ENCODE measurements around the gene SUCO.
"Not testable (repeated sequence)": the region's sequence is repeated elsewhere in the genome, so short reads cannot be mapped to it uniquely, and the experiment has no call there.

SUCO gene

GRCh38 chr1:172574080-172574479, 41.1 kb downstream of the SUCO start:
- no peak for DNase-seq

DNA sequence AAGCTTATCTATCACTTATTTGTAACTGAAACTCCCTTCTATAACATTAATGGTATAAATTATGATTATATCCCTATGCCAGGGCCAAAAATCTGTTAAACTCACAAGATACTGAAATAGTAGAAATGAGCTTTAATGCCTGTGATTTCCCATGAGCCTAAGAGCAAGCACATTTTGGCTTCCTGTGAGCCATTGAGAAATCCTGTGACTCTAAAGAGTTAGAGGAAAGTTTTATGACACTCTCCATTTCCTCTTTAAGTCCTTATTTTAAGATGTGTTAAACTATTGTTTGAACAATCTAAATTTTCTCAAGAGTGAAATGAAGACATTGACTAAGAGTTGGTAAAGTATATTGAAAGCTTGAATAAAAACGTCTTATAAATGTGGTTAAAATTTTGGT, 45.6 kb downstream of the SUCO start:
- no peak for DNase-seq

DNA sequence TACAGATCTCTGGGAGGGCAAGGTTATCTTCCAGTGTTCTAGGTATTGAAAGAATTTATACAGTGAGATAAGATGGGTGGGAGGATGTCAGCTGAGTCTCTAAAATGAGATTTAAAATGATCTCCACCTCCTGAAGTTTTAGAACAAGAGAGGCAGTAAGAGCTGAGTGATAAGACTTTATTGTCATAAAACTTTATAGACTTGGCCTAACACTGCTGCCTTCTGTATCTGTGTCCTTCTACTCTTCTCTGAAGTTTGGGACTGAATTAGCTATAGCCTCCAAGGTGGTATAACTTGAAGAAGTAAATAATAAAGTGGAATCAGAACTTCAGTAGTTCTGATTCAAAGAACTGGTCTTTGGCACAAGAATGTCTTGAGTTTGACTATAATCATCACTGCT, 48.3 kb downstream of the SUCO start:
- DNase-seq: no peak

- DNase-seq: no peak
Observed at GRCh38 chr1:172581779-172582178, 48.8 kb downstream of the SUCO start.

DNA sequence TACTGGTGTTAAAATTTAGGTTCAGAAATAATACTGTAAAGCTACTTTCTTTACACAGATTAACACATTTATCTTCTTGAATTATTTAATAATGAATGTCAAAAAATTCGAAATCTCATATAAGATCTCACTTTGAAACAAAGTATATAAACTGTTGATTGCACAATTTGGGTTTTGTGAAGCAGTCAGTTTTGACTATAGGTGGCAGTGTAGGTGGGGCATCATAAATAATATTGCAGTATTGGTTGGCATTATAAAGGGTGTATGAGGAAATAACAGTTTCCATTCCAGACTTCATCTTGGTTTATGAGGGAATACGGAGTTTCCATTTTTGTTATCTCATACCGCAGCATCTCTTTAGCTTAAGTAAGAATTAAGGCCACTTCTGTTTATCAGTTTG, 49.9 kb downstream of the SUCO start:
- no peak for DNase-seq

GRCh38 chr1:172585348-172585747, 52.4 kb downstream of the SUCO start:
- DNase-seq: no peak

- DNase-seq: no peak
Observed at GRCh38 chr1:172585861-172586260, 52.9 kb downstream of the SUCO start.

GRCh38 chr1:172588296-172589291, 55.6 kb downstream of the SUCO start:
- DNase-seq: peak; percentile 16

DNA sequence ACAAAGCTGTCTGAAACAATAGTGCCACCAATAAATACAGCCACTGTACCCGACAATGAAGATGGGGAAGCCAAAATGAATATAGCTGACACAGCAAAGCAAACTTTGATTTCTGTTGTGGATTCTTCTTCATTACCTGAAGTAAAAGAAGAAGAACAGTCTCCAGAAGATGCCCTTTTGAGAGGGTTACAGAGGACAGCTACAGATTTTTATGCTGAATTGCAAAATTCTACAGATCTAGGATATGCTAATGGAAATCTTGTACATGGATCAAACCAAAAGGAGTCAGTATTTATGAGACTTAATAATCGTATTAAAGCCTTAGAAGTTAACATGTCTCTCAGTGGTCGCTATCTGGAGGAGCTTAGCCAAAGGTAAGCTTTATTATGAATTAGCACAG, 56.6 kb downstream of the SUCO start:
- no peak for DNase-seq

DNA sequence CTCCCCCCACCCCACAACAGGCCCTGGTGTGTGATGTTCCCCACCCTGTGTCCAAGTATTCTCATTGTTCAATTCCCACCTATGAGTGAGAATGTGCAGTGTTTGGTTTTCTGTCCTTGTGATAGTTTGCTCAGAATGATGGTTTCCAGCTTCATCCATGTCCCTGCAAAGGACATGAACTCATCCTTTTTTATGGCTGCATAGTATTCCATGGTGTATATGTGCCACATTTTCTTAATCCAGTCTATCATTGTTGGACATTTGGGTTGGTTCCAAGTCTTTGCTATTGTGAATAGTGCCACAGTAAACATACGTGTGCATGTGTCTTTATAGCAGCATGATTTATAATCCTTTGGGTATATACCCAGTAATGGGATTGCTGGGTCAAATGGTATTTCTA, 58.5 kb downstream of the SUCO start:
- DNase-seq: not testable (repeated sequence)

DNA sequence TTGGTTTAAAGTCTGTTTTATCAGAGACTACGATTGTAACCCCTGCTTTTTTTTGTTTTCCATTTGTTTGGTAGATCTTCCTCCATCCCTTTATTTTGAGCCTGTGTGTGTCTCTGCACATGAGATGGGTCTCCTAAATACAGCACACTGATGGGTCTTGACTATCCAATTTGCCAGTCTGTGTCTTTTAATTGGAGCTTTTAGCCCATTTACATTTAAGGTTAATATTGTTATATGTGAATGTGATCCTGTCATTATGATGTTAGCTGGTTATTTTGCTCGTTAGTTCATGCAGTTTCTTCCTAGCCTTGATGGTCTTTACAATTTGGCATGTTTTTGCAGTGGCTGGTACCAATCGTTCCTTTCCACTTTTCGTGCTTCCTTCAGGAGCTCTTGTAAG, 62.1 kb downstream of the SUCO start:
- not testable (repeated sequence) for DNase-seq

GRCh38 chr1:172596782-172597181, 63.8 kb downstream of the SUCO start:
- not testable (repeated sequence) for DNase-seq

GRCh38 chr1:172599912-172600311, 67.0 kb downstream of the SUCO start:
- no peak for DNase-seq

- no peak for DNase-seq
Observed at GRCh38 chr1:172600615-172601014, 67.7 kb downstream of the SUCO start.

- no peak for DNase-seq
Observed at GRCh38 chr1:172601046-172601630, 68.2 kb downstream of the SUCO start.

DNA sequence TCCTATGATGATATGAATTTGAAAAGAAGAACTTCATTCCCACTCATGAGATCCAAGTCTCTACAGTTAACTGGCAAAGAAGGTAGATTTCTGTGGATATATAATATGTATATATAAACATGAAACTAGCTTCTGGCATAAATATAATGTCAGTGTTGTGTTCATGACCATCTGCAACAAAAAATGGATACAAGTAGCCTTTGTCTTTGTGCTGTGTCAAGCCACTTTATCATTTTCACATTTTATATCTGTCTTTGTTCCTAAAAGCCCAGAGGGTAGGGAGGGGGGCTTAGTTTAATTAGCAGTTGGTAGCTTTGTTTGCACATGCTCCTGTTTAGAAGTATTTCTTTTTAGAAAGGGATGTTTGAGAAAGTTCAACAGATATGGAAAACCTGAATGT, 69.8 kb downstream of the SUCO start:
- DNase-seq: no peak

DNA sequence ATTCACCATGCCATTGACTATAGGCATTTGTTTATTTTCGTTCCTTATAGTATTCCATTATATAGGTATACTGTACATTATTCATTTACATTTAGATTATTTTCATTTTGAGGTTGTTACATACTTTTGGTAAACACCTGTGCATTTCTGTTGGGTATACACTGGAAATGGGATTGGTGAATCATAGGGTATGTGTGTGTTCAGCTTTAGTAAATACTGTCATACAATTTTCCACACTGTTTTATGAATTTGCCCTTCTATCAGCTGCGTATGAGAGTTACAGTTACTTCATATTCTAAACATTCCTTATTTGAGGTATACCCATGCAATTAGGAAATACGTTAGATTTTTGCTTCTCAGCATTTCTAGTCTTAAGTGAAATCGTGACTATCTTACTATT, 70.9 kb downstream of the SUCO start:
- DNase-seq: no peak

GRCh38 chr1:172605641-172606040, 72.7 kb downstream of the SUCO start:
- no peak for DNase-seq

GRCh38 chr1:172607145-172607544, 74.2 kb downstream of the SUCO start:
- no peak for DNase-seq

GRCh38 chr1:172608098-172608601, 75.2 kb downstream of the SUCO start:
- no peak for DNase-seq

GRCh38 chr1:172609528-172609927, 76.6 kb downstream of the SUCO start:
- DNase-seq: no peak

DNA sequence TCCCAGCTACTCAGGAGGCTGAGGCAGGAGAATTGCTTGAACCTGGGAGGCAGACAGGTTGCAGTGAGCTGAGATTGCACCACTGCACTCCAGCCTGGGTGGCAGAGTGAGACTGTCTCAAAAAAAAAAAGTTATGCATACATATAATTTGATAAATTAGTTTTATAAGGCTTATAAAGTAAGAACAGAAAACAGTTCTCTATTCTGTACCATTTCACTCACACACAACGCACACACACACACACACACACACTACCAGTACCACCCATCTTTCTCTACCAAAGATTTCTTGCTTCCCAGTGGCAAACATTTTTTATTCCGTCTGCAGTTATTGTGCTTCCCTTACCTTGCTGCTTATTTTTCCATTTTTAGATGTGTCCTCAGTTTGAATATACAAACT, 79.5 kb downstream of the SUCO start:
- no peak for DNase-seq

DNA sequence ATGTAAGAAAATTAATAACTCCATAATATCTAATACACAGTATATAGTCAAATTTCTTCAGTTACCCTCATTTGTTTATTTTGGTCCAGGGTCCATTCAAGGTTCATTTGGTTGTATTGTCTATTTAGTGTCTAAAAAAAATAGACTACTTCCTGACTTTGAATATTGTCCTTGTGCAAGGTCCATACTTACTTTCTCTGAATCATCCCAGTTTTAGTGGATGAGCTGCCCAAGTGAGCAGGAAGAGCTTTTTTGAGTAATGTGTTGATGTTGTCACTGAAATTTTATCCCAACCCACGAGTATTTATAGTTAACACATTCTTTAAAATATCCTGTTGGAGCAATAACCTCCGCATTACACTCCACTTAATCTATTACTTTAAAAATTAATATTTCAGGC, 80.3 kb downstream of the SUCO start:
- no peak for DNase-seq

DNA sequence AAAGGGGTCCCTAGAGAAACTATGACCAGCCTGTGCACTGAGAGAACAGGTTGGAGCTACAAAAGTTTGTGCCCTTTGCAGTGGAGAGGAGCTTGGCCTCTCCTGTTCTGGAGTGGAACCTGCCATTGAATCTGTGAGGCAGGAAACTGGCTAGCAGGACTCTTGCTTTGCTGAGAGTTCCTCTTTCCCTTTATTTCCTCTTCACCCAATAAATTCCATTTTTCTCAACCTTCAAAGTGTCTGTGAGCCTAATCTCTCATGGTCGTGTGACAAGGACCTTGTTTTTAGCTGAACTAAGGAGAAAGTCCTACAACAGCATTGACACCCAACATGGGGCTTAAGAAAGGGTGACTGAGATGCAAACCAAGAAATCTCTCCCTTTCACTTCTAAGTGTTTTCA, 83.2 kb downstream of the SUCO start:
- no peak for DNase-seq
